GM12872 (cell line): ENCODE results near the gene METTL9.

Experiments used
- TF ChIP-seq, protein P1 (sequence below): IDR thresholded peaks from 3 replicates; pipeline ENCODE4 v1.5.1; 2011; ENCODE audit warnings: low read depth, mild to moderate bottlenecking, low read length, moderate library complexity; ENCODE audit not compliant: insufficient read depth

METTL9 gene

DNA sequence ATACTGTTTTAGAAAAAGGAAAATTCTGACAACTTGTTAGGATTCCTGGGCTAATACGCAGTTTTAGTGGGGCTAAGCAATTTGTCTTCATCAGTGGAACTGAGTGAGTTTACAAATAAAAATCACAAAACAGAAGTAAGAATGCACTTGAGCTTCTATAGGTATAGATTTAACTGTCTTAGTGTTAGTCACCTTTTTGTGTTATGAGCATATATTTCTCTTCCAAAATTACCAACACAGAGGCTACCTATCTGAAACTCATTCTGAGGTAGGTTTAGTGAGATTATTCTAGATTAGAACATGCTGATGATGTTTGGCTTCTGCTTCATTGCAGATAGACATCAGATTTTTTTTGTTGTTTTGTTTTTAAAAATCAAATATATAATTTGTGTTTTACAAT lies 23.2 kb downstream of the METTL9 start:
- TF ChIP-seq, protein P1, sequence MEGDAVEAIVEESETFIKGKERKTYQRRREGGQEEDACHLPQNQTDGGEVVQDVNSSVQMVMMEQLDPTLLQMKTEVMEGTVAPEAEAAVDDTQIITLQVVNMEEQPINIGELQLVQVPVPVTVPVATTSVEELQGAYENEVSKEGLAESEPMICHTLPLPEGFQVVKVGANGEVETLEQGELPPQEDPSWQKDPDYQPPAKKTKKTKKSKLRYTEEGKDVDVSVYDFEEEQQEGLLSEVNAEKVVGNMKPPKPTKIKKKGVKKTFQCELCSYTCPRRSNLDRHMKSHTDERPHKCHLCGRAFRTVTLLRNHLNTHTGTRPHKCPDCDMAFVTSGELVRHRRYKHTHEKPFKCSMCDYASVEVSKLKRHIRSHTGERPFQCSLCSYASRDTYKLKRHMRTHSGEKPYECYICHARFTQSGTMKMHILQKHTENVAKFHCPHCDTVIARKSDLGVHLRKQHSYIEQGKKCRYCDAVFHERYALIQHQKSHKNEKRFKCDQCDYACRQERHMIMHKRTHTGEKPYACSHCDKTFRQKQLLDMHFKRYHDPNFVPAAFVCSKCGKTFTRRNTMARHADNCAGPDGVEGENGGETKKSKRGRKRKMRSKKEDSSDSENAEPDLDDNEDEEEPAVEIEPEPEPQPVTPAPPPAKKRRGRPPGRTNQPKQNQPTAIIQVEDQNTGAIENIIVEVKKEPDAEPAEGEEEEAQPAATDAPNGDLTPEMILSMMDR: no peak

DNA sequence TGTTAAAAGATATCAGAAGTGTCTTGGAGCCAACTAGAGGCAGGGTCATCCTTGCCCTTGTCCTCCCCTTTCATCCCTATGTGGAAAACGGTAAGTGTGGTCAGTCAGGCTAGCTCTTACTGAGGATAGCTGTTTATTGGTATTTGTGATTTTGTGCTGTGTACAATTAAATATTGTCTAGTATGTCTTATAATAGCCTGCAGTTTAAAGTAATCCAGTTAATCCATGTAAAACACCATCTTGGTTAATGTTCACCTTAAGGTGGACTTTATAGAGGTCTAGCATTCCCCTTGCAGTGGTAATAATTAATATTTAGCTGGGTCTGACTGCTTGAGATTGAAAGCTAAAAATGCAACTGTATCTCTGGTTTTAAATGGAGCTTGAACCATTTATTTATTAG lies 25.6 kb downstream of the METTL9 start:
- TF ChIP-seq, protein P1: no peak

DNA sequence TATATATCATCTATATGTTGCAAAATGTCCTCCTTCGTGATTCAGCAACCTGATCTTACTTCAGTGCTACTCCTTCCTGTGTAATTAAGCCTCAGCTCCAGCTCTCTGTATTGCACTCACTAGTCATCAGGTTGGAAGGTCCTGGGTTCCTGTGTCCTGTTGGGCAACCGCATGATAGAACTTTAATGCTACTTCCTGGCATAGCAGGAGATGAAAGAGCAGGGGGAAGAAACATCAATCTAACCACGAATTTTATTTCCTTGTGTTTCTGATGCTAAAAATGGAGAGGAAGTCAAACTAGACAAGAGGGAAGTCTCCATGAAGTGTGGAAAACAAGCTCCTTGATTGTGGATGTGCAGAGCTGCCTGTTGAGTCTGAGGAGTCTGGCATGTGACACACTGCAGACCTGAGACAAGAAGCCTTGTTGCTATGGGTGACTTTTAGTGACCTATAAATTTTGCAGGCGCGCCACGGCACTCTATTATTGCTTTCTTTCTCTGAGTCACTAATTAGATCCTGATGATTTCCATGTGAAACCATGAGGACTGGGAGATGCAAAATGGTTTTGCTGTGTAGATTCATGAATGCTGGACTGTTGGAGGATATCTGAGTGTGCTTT lies 27.4 kb downstream of the METTL9 start:
- TF ChIP-seq, protein P1: no peak

DNA sequence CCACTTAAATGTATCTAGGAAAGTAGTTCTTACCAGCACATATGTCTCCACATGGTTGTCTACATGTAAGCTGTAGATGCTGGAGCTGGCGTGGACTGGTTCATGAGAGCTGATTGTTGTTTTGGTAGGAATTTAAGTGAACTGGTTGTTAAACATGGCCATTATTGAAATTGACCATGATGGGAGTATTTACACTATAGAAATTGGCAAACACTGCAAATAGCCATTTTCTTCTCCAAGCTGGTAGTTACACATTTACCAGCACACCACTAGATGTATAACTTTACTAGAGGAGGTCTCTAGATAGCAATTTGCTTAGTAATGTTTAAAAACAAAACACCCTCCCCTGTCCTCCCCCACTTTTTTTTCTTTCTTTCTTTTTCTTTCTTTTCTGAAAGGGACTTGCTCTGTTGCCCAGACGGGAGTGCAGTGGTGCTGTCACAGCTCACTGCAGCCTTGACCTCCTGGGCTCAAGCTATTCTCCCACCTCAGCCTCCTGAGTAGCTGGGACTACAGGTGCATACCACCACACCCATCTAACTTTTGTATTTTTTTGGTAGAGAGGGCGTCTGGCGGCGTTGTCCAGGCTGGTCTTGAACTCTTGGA lies 28.8 kb downstream of the METTL9 start:
- TF ChIP-seq, protein P1: no peak

DNA sequence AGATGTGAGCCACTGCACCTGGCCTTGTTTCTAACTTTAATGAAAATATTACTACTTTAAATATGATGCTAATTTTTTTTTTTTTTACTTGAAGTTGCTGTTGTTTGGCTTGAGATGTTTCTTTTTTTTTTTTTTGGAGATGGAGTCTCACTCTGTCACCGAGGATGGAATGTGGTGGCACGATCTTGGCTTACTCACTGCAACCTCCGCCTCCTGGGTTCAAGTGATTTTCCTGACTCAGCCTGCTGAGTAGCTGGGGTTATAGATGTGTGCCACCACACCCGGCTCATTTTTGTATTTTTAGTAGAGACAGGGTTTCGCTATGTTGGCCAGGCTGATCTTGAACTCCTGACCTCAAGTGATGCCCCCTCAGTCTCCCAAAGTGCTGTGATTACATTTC lies 29.4 kb downstream of the METTL9 start:
- TF ChIP-seq, protein P1: no peak

DNA sequence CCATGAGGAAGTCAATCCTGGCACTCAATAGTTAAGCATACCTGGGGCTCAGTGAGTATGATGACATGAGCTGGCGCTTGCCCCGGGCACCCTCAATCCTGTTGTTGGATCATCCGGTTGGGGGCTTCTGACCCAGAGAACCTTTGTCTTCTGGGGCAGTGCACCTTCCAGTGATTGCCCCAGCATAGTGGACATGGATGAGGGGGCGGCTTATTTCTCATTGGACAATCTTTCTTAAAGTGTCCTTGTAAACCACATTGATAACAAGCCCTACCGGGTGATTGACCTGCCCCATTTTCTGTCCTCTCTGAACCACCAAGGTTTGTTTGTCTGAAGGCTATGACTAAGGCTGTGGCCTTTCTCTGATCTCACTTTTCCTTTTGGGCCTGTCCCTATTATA lies 34.8 kb downstream of the METTL9 start:
- TF ChIP-seq, protein P1: no peak

DNA sequence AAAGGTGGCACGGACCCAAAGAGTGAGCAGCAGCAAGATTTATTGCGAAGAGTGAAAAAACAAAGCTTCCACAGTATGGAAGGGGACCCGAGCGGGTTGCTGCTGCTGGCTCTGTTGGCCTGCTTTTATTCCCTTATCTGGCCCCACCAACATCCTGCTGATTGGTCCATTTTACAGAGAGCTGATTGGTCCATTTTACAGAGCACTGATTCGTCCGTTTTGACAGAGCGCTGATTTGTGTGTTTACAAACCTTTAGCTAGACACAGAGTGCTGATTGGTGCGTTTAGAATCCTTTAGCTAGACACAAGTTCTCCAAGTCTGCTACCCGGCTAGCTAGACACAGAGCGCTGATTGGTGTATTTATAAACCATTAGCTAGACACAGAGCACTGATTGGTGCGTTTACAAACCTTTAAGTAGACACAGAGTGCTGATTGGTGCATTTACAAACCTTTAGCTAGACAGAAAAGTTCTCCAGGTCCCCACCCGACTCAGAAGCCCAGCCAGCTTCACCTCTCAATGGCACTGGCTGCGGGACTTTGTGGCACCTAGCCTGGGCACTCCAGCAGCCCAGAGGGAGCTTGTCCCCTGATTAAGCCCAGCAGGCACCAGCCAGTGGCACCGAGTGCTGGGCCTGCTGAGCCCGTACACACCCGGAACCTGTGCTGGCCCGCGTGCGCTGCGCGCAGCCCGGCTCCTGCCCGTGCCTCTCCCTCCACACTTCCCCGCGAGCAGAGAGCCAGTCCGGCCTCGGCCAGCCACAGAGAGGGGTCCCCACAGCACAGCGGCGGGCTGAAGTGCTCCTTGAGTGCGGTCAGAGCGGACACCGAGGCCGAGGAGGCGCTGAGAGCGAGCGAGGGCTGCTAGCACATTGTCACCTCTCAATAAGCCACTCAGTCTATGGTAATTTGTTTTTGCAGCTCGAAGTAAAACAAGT lies 37.9 kb downstream of the METTL9 start:
- TF ChIP-seq, protein P1: no peak
